GM12878 (cell line): Measurements from ENCODE around the gene CCR5. TPM values are rescaled to one million over a fixed set of nuclear protein-coding genes. Genes with fewer than 3 reads are reported as not detected.

Experiments
- ATAC-seq: fragments of 200-7000 bp; cut with Tn5 transposase; 3 replicates; pipeline ENCODE4 v1.9.1; 2020; ENCODE audit warnings: mild to moderate bottlenecking, moderate library complexity
- BruUV-seq: library from RNA; stranded (reverse); fragments of 400-500 nt; replicated peaks from 2 replicates; lab custom pipeline; 2021; lab: Mats Ljungman, UMichigan
- CTCF ChIA-PET: fragments of 300-600 bp; sonication (Branson Sonifier 250); formaldehyde crosslinking; extraction: SDS; loops from one replicate; lab custom pipeline; 2021; ENCODE audit warnings: inconsistent platforms; lab: Yijun Ruan, JAX
- POLR2A ChIA-PET: fragments of 350-600 bp; formaldehyde crosslinking; extraction: SDS; loops from one replicate; lab custom pipeline; 2021; ENCODE audit warnings: inconsistent platforms; lab: Charles Lee
- RAD21 ChIA-PET: fragments of 300-600 bp; sonication (Branson Sonifier 250); formaldehyde crosslinking; loops from one replicate; lab custom pipeline; 2023; ENCODE audit warnings: antibody characterized with exemption; ENCODE audit not compliant: unreplicated experiment; lab: Charles Lee
- SMC1A ChIA-PET: fragments of 300-600 bp; sonication (Branson Sonifier 250); formaldehyde crosslinking; loops from one replicate; lab custom pipeline; 2023; ENCODE audit not compliant: unreplicated experiment, uncharacterized antibody; lab: Charles Lee
- DNase-seq: peaks from one replicate; pipeline ENCODE4 v3.0.0-alpha.2; 2011; ENCODE audit warnings: low read depth, low spot score
- FAIRE-seq: peaks from 3 replicates; lab custom pipeline; 2011; peaks lifted over from hg19 to GRCh38; lab: Jason Lieb, UNC
- H2AFZ ChIP-seq: 2 replicates; pipeline ENCODE4 v1.6.0; 2011; ENCODE audit warnings: low read depth, low read length, control low read depth; ENCODE audit not compliant: control insufficient read depth
- H3K27ac ChIP-seq: 2 replicates; pipeline ENCODE4 v1.5.1; 2011; ENCODE audit warnings: control low read depth; ENCODE audit not compliant: control insufficient read depth, insufficient read depth
- H3K27me3 ChIP-seq, 2 experiments: replicated peaks in 1 of 2; 2 replicates each; pipeline versions ENCODE4 v1.6.0 to v1.6.1; 2011; ENCODE audit warnings: low read length in 1 of 2; ENCODE audit not compliant: control insufficient read depth in 2 of 2, insufficient read depth in 2 of 2
- H3K36me3 ChIP-seq, 2 experiments: 2 replicates each; pipeline ENCODE4 v1.5.1; 2011; ENCODE audit warnings: low read length in 1 of 2; ENCODE audit not compliant: control insufficient read depth in 2 of 2, insufficient read depth in 2 of 2
- H3K4me1 ChIP-seq: 2 replicates; pipeline ENCODE4 v1.6.1; 2011; ENCODE audit warnings: mild to moderate bottlenecking, low read length, moderate library complexity, mixed read lengths; ENCODE audit not compliant: control insufficient read depth, insufficient read depth
- H3K4me2 ChIP-seq: 2 replicates; pipeline ENCODE4 v1.6.0; 2011; ENCODE audit warnings: control low read depth; ENCODE audit not compliant: control insufficient read depth, insufficient read depth
- H3K4me3 ChIP-seq: fragments of 200-600 bp; sonication (generic); 2 replicates; pipeline ENCODE4 v1.5.1; 2016
- H3K79me2 ChIP-seq: 2 replicates; pipeline ENCODE4 v1.6.0; 2011; ENCODE audit warnings: low read length; ENCODE audit not compliant: control insufficient read depth, insufficient read depth
- H3K9ac ChIP-seq: 2 replicates; pipeline ENCODE4 v1.8.0; 2011; ENCODE audit warnings: low read length, control low read depth, mixed read lengths; ENCODE audit not compliant: control insufficient read depth, insufficient read depth
- H3K9me3 ChIP-seq: replicated peaks from 3 replicates; pipeline ENCODE4 v1.5.1; 2011; ENCODE audit warnings: mild to moderate bottlenecking, low read length; ENCODE audit not compliant: control insufficient read depth, insufficient read depth
- H4K20me1 ChIP-seq: 2 replicates; pipeline ENCODE4 v1.6.0; 2011; ENCODE audit not compliant: control insufficient read depth, insufficient read depth
- ATF2 ChIP-seq: IDR thresholded peaks from 2 replicates; pipeline ENCODE4 v1.6.1; 2012; ENCODE audit warnings: low read length, inconsistent platforms
- BMI1 ChIP-seq: fragments of 450-650 bp; IDR thresholded peaks from 2 replicates; pipeline ENCODE4 v1.6.1; 2016; ENCODE audit warnings: mild to moderate bottlenecking, moderate library complexity, borderline replicate concordance
- BRCA1 ChIP-seq: IDR thresholded peaks from 2 replicates; pipeline ENCODE4 v1.6.1; 2011; ENCODE audit warnings: low read depth, low read length, improper control_type of control experiment
- CREB1 ChIP-seq: IDR thresholded peaks from 2 replicates; pipeline ENCODE4 v1.6.1; 2012; ENCODE audit warnings: low read depth, mild to moderate bottlenecking, inconsistent platforms
- E2F4 ChIP-seq: IDR thresholded peaks from 2 replicates; pipeline ENCODE4 v1.6.1; 2012; ENCODE audit warnings: low read depth, low read length, improper control_type of control experiment
- ESRRA ChIP-seq: IDR thresholded peaks from 2 replicates; pipeline ENCODE4 v1.6.1; 2012; ENCODE audit warnings: mild to moderate bottlenecking, low read length, improper control_type of control experiment
- HCFC1 ChIP-seq: fragments of 150-350 bp; IDR thresholded peaks from 2 replicates; pipeline ENCODE4 v1.6.1; 2014; ENCODE audit warnings: low read length
- MTA3 ChIP-seq: IDR thresholded peaks from 2 replicates; pipeline ENCODE4 v1.6.1; 2012; ENCODE audit warnings: low read length, inconsistent platforms, borderline replicate concordance
- MYC ChIP-seq: IDR thresholded peaks from 2 replicates; pipeline ENCODE4 v1.6.1; 2011; ENCODE audit warnings: mild to moderate bottlenecking, low read length, moderate library complexity, inconsistent platforms; ENCODE audit not compliant: insufficient read depth, insufficient replicate concordance, insufficient read length, severe bottlenecking
- NBN ChIP-seq: fragments of 450-650 bp; IDR thresholded peaks from 2 replicates; pipeline ENCODE4 v1.6.1; 2016
- NFIC ChIP-seq: IDR thresholded peaks from 2 replicates; pipeline ENCODE4 v1.6.1; 2012; ENCODE audit warnings: low read depth, mild to moderate bottlenecking, inconsistent platforms, low read length, moderate library complexity
- NRF1 ChIP-seq: conservative IDR thresholded peaks from 2 replicates; pipeline ENCODE4 v1.6.1; 2011; ENCODE audit warnings: mild to moderate bottlenecking, low read depth, low read length, improper control_type of control experiment
- RUNX3 ChIP-seq: IDR thresholded peaks from 2 replicates; pipeline ENCODE4 v1.6.1; 2012; ENCODE audit warnings: low read length, inconsistent platforms
- SUZ12 ChIP-seq: fragments of 200-600 bp; sonication (generic); IDR thresholded peaks from one replicate; pipeline ENCODE4 v1.6.1; 2018; ENCODE audit warnings: antibody characterized with exemption, mild to moderate bottlenecking; ENCODE audit not compliant: unreplicated experiment
- TAF1 ChIP-seq: IDR thresholded peaks from 2 replicates; pipeline ENCODE4 v1.6.1; 2011; ENCODE audit warnings: mild to moderate bottlenecking, low read depth, low read length, borderline replicate concordance
- TBL1XR1 ChIP-seq: IDR thresholded peaks from 2 replicates; pipeline ENCODE4 v1.6.1; 2012; ENCODE audit warnings: low read depth, low read length, improper control_type of control experiment
- TCF12 ChIP-seq: IDR thresholded peaks from 2 replicates; pipeline ENCODE4 v1.6.1; 2011; ENCODE audit warnings: low read depth, mild to moderate bottlenecking, low read length
- ZNF207 ChIP-seq: fragments of 450-650 bp; IDR thresholded peaks from 2 replicates; pipeline ENCODE4 v1.6.1; 2014; ENCODE audit warnings: antibody characterized with exemption, mild to moderate bottlenecking, borderline replicate concordance
- ZNF384 ChIP-seq: IDR thresholded peaks from 2 replicates; pipeline ENCODE4 v1.6.1; 2012; ENCODE audit warnings: low read depth, mild to moderate bottlenecking, low read length, improper control_type of control experiment, borderline replicate concordance
- WGBS: methylation state at CpG from one replicate; pipeline ENCODE4 v1.1.6; 2016; ENCODE audit warnings: low lambda C conversion rate; ENCODE audit not compliant: insufficient replicate concordance, insufficient coverage; ENCODE audit errors: missing lambda C conversion rate; 5-methylcytosine and 5-hydroxymethylcytosine counted together
- in situ Hi-C: fragments of 300-500 bp; cut with MboI; formaldehyde crosslinking; loops from 9 replicates; pipeline ENCODE4 v1.14.3; 2018; ENCODE audit warnings: mixed read lengths
- intact Hi-C: fragments of 100-400 bp; cut with micrococcal nuclease; formaldehyde crosslinking; loops from one replicate; pipeline ENCODE4 v1.14.2; 2022; ENCODE audit not compliant: unreplicated experiment
- polyA plus RNA-seq, 11 experiments: library from polyadenylated mRNA; depleted of rRNA in 4 of 11; unstranded in 6 of 11; stranded (reverse) in 5 of 11; fragments of >200 nt; fragmentation: Nextera tagmentation in 4 of 11; fragmentation: Illumina TruSeq in 1 of 11; extraction: Ambion mirVana in 4 of 11; extraction: Trizol in 1 of 11; gene quantifications; 1 replicate in 1 of 11; 2 replicates in 10 of 11; pipeline versions ENCODE4 v1.2.1 to v1.2.3, GENCODE V29; 2011 to 2016; ENCODE audit warnings: inconsistent platforms in 2 of 11, missing spikeins in 2 of 11, low read depth in 1 of 11
- total RNA-seq, 4 experiments: library from RNA; depleted of rRNA in 3 of 4; stranded (reverse); fragments of >200 nt in 3 of 4; fragmentation: Illumina TruSeq in 1 of 4; extraction: Trizol in 1 of 4; gene quantifications; 2 replicates each; pipeline versions ENCODE4 v1.2.1 to v1.2.3, GENCODE V29; 2013 to 2021

The CCR5 gene
- total and polyA plus RNA-seq, 10 of the 15 experiments (the other 5 are each of a cell fraction or from before 2014, with no cell fraction given): 0.17 to 1.6 (median 0.82) TPM; not detected in 1

- ChIA-PET POLR2A (no interaction called here), CTCF (no interaction called here), SMC1A (interaction anchor here (1.3 kb wide), 1 partner anchor 32 kb away, joined by 3 read pairs; no protein-coding TSS in a partner anchor), RAD21 (no interaction called here)
- no peaks in the 10 kb centered on the region for H4K20me1 ChIP-seq
- intact Hi-C loops: no loop called here
- no peaks in the 10 kb centered on the region for H3K9me3 ChIP-seq
- DNase-seq (no peak), ATAC-seq (no peak), FAIRE-seq (no peak)
- BruUV-seq: no TSS peak
- 80% methylated on average over 2 of the region's 2 CpGs for whole genome bisulfite sequencing
- H2AFZ ChIP-seq: no peak overlapping the region
- no peak overlapping the region for H3K9ac ChIP-seq
- no peak overlapping the region for H3K4me3 ChIP-seq
- H3K27me3 ChIP-seq: no peaks in the 10 kb centered on the region
- H3K36me3 ChIP-seq: no peaks in the 10 kb centered on the region
- no peaks in the 10 kb centered on the region for H3K79me2 ChIP-seq
- H3K27ac ChIP-seq: no peak overlapping the region
- H3K4me1 ChIP-seq: peaks cover 11% of the 10 kb centered on the region
- in situ Hi-C loops: no loop called here
- TF ChIP-seq ZNF384: no peak
- TF ChIP-seq ESRRA: no peak
- no peak for TF ChIP-seq RUNX3
- no peak for TF ChIP-seq MYC
- TF ChIP-seq TBL1XR1: no peak
- TF ChIP-seq SUZ12: no peak
- no peak for TF ChIP-seq BRCA1
- no peak for TF ChIP-seq NRF1
- TF ChIP-seq TAF1: no peak
- TF ChIP-seq NFIC: no peak
- no peak for TF ChIP-seq CREB1
- TF ChIP-seq MTA3: no peak
- no peak for TF ChIP-seq E2F4
- no peak for TF ChIP-seq TCF12
- no peak for TF ChIP-seq ATF2
- no peak for TF ChIP-seq NBN
- no peak for TF ChIP-seq HCFC1
- TF ChIP-seq BMI1: no peak
- TF ChIP-seq ZNF207: no peak
- no peak overlapping the region for H3K4me2 ChIP-seq
Observed at GRCh38 chr3:46410669-46411068, 39.9 kb downstream of the CCR5 start.
